Liver (tissue), 3 donors: Measurements from ENCODE around the gene ACE2.

ENCODE experiments used
- ATF3 ChIP-seq: IDR thresholded peaks from 2 replicates; pipeline ENCODE4 v1.6.1; 2016; ENCODE audit warnings: antibody characterized with exemption
- CTCF ChIP-seq: fragments of 150-350 bp; IDR thresholded peaks from 2 replicates; pipeline ENCODE4 v1.5.1; 2017; ENCODE audit warnings: improper control_type of control experiment, low read depth, low read length; ENCODE audit not compliant: missing input control
- EGR1 ChIP-seq, 2 donors: IDR thresholded peaks; 2 replicates each; pipeline ENCODE4 v1.6.1; 2016 to 2018; ENCODE audit warnings: antibody characterized with exemption in 2 of 2, low read depth in 2 of 2
- GABPA ChIP-seq, 2 donors: IDR thresholded peaks in 1 of 2; conservative IDR thresholded peaks in 1 of 2; 2 replicates each; pipeline ENCODE4 v1.6.1; 2016; ENCODE audit warnings: antibody characterized with exemption in 2 of 2, mild to moderate bottlenecking in 1 of 2, moderate library complexity in 1 of 2
- JUND ChIP-seq, 2 donors: IDR thresholded peaks; 2 replicates each; pipeline ENCODE4 v1.6.1; 2016; ENCODE audit warnings: antibody characterized with exemption in 2 of 2
- MAX ChIP-seq: IDR thresholded peaks from 2 replicates; pipeline ENCODE4 v1.6.1; 2016; ENCODE audit warnings: antibody characterized with exemption
- RAD21 ChIP-seq, 2 donors: IDR thresholded peaks; 2 replicates each; pipeline ENCODE4 v1.6.1; 2016; ENCODE audit warnings: antibody characterized with exemption in 2 of 2, mild to moderate bottlenecking in 2 of 2
- REST ChIP-seq: IDR thresholded peaks from 2 replicates; pipeline ENCODE4 v1.6.1; 2016; ENCODE audit warnings: antibody characterized with exemption, mild to moderate bottlenecking
- SP1 ChIP-seq: IDR thresholded peaks from 2 replicates; pipeline ENCODE4 v1.6.1; 2018; ENCODE audit warnings: antibody characterized with exemption, mild to moderate bottlenecking
- TAF1 ChIP-seq: conservative IDR thresholded peaks from 2 replicates; pipeline ENCODE4 v1.6.1; 2016; ENCODE audit warnings: antibody characterized with exemption, mild to moderate bottlenecking
- YY1 ChIP-seq: IDR thresholded peaks from 2 replicates; pipeline ENCODE4 v1.6.1; 2016; ENCODE audit warnings: antibody characterized with exemption, mild to moderate bottlenecking
- ZBTB33 ChIP-seq: IDR thresholded peaks from 2 replicates; pipeline ENCODE4 v1.6.1; 2016; ENCODE audit warnings: antibody characterized with exemption
- donor health status: healthy.
- donor health status: healthy.

- no peak for TF ChIP-seq TAF1
- TF ChIP-seq CTCF, result no peak
- TF ChIP-seq RAD21 (IDR thresholded peaks at IDR 0.05), result no peak
- no peak for TF ChIP-seq SP1
- TF ChIP-seq REST, result no peak
- no peak for TF ChIP-seq JUND (IDR thresholded peaks at IDR 0.05)
- TF ChIP-seq GABPA (IDR thresholded peaks at IDR 0.05 in 1 of 2, conservative IDR thresholded peaks at IDR 0.05 in 1 of 2), result no peak
- no peak for TF ChIP-seq YY1
- no peak for TF ChIP-seq ATF3
- no peak for TF ChIP-seq ZBTB33
- TF ChIP-seq EGR1 (IDR thresholded peaks at IDR 0.05; ENCODE audit: low read depth in 2 of 2), result no peak
- TF ChIP-seq MAX, result no peak
Observed at GRCh38 chrX:15574017-15574416, 26.7 kb downstream of the ACE2 start.
